Measurements from ENCODE around the gene RXFP2.

- TF ChIP-seq, protein P1, sequence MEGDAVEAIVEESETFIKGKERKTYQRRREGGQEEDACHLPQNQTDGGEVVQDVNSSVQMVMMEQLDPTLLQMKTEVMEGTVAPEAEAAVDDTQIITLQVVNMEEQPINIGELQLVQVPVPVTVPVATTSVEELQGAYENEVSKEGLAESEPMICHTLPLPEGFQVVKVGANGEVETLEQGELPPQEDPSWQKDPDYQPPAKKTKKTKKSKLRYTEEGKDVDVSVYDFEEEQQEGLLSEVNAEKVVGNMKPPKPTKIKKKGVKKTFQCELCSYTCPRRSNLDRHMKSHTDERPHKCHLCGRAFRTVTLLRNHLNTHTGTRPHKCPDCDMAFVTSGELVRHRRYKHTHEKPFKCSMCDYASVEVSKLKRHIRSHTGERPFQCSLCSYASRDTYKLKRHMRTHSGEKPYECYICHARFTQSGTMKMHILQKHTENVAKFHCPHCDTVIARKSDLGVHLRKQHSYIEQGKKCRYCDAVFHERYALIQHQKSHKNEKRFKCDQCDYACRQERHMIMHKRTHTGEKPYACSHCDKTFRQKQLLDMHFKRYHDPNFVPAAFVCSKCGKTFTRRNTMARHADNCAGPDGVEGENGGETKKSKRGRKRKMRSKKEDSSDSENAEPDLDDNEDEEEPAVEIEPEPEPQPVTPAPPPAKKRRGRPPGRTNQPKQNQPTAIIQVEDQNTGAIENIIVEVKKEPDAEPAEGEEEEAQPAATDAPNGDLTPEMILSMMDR (tag by site-specific recombination; IDR thresholded peaks at IDR 0.05): no peak
- TF ChIP-seq ZNF114 (tag by site-specific recombination; IDR thresholded peaks at IDR 0.05) (no peak), ZFHX2 (tag by site-specific recombination; conservative IDR thresholded peaks at IDR 0.05) (no peak), ZFP3 (tag by site-specific recombination; IDR thresholded peaks at IDR 0.05; ENCODE audit: low read depth) (no peak), KLF1 (tag by site-specific recombination; IDR thresholded peaks at IDR 0.05) (no peak), OSR2 (tag by site-specific recombination; IDR thresholded peaks at IDR 0.05) (no peak), ZNF530 (tag by site-specific recombination; IDR thresholded peaks at IDR 0.05; ENCODE audit: low read depth) (no peak), ZBTB17 (tag by site-specific recombination; IDR thresholded peaks at IDR 0.05) (no peak), ZNF785 (tag by site-specific recombination; IDR thresholded peaks at IDR 0.05) (no peak), ZNF280C (tag by site-specific recombination; IDR thresholded peaks at IDR 0.05) (no peak)
- TF ChIP-seq, protein P2, sequence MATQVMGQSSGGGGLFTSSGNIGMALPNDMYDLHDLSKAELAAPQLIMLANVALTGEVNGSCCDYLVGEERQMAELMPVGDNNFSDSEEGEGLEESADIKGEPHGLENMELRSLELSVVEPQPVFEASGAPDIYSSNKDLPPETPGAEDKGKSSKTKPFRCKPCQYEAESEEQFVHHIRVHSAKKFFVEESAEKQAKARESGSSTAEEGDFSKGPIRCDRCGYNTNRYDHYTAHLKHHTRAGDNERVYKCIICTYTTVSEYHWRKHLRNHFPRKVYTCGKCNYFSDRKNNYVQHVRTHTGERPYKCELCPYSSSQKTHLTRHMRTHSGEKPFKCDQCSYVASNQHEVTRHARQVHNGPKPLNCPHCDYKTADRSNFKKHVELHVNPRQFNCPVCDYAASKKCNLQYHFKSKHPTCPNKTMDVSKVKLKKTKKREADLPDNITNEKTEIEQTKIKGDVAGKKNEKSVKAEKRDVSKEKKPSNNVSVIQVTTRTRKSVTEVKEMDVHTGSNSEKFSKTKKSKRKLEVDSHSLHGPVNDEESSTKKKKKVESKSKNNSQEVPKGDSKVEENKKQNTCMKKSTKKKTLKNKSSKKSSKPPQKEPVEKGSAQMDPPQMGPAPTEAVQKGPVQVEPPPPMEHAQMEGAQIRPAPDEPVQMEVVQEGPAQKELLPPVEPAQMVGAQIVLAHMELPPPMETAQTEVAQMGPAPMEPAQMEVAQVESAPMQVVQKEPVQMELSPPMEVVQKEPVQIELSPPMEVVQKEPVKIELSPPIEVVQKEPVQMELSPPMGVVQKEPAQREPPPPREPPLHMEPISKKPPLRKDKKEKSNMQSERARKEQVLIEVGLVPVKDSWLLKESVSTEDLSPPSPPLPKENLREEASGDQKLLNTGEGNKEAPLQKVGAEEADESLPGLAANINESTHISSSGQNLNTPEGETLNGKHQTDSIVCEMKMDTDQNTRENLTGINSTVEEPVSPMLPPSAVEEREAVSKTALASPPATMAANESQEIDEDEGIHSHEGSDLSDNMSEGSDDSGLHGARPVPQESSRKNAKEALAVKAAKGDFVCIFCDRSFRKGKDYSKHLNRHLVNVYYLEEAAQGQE (tag by site-specific recombination; IDR thresholded peaks at IDR 0.05): no peak
- TF ChIP-seq, protein P3, sequence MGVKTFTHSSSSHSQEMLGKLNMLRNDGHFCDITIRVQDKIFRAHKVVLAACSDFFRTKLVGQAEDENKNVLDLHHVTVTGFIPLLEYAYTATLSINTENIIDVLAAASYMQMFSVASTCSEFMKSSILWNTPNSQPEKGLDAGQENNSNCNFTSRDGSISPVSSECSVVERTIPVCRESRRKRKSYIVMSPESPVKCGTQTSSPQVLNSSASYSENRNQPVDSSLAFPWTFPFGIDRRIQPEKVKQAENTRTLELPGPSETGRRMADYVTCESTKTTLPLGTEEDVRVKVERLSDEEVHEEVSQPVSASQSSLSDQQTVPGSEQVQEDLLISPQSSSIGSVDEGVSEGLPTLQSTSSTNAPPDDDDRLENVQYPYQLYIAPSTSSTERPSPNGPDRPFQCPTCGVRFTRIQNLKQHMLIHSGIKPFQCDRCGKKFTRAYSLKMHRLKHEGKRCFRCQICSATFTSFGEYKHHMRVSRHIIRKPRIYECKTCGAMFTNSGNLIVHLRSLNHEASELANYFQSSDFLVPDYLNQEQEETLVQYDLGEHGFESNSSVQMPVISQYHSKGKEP (tag by site-specific recombination; IDR thresholded peaks at IDR 0.05): no peak
- TF ChIP-seq, protein P4, sequence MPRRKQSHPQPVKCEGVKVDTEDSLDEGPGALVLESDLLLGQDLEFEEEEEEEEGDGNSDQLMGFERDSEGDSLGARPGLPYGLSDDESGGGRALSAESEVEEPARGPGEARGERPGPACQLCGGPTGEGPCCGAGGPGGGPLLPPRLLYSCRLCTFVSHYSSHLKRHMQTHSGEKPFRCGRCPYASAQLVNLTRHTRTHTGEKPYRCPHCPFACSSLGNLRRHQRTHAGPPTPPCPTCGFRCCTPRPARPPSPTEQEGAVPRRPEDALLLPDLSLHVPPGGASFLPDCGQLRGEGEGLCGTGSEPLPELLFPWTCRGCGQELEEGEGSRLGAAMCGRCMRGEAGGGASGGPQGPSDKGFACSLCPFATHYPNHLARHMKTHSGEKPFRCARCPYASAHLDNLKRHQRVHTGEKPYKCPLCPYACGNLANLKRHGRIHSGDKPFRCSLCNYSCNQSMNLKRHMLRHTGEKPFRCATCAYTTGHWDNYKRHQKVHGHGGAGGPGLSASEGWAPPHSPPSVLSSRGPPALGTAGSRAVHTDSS (tag by site-specific recombination; IDR thresholded peaks at IDR 0.05): no peak
These were observed 36.4 kb downstream of the RXFP2 start for GRCh38 chr13:31775686-31776085.
